Colonic mucosa (tissue), 4 donors: ENCODE data around the gene ROMO1. TPM values are rescaled to one million over a fixed set of nuclear protein-coding genes. Genes with fewer than 3 reads are reported as not detected.

ENCODE experiments used
- DNase-seq: peaks from one replicate; pipeline ENCODE4 v3.0.0-alpha.2; 2020
- H3K27ac ChIP-seq: fragments of 200-600 bp; one replicate; pipeline ENCODE4 v1.8.0; 2021
- H3K27me3 ChIP-seq: fragments of 200-600 bp; one replicate; pipeline ENCODE4 v1.8.0; 2021
- H3K36me3 ChIP-seq: fragments of 200-600 bp; one replicate; pipeline ENCODE4 v1.8.0; 2021
- H3K4me1 ChIP-seq: fragments of 200-600 bp; one replicate; pipeline ENCODE4 v1.8.0; 2021; ENCODE audit warnings: mild to moderate bottlenecking
- H3K4me3 ChIP-seq: fragments of 200-600 bp; one replicate; pipeline ENCODE4 v1.8.0; 2021
- H3K9ac ChIP-seq, 2 donors: one replicate each; pipeline ENCODE4 v1.7.0; 2013; ENCODE audit warnings: control low read depth in 2 of 2, low read depth in 2 of 2, low read length in 2 of 2
- H3K9me3 ChIP-seq: fragments of 200-600 bp; one replicate; pipeline ENCODE4 v1.8.0; 2021
- CTCF ChIP-seq: fragments of 200-600 bp; IDR thresholded peaks from one replicate; pipeline ENCODE4 v1.8.0; 2022; ENCODE audit warnings: antibody characterized with exemption, mild to moderate bottlenecking
- intact Hi-C: fragments of 100-400 bp; cut with DNase I; formaldehyde crosslinking; loops from one replicate; pipeline ENCODE4 v1.14.1; 2022
- total RNA-seq, 2 donors: library from RNA; stranded (reverse); fragmentation: NEBNext Ultra II Directional in 1 of 2; extraction: Animal tissue kit (Norgen Biotek cat#: 25700) in 1 of 2; gene quantifications; one replicate each; pipeline ENCODE4 v1.2.1, GENCODE V29; 2021
- donor health status: healthy.
- donor health status: DM: no; HTN: no; CAD: no.
- donor health status: DM: no; HTN: no; CAD: no.

Gene ROMO1
- total RNA-seq, 2 donors from 2014 or later, result 189 to 268 TPM

GRCh38 chr20:35669221-35669620 lies 30.0 kb upstream of the ROMO1 start:
- no peak overlapping the region for H3K4me3 ChIP-seq
- H3K27ac ChIP-seq, result no peak overlapping the region
- no peaks in the 10 kb centered on the region for H3K27me3 ChIP-seq
- H3K9me3 ChIP-seq, result no peaks in the 10 kb centered on the region
- no peaks in the 10 kb centered on the region for H3K4me1 ChIP-seq
- DNase-seq, result no peak
- TF ChIP-seq CTCF, result no peak
- intact Hi-C loops, result no loop called here
- peaks cover 9% of the 10 kb centered on the region for H3K36me3 ChIP-seq
- H3K9ac ChIP-seq, result no peak overlapping the region

- DNase-seq, result no peak
- Histone ChIP-seq H3K4me1 (no peaks in the 10 kb centered on the region), H3K36me3 (peaks cover 9% of the 10 kb centered on the region), H3K9ac (no peak overlapping the region), H3K9me3 (no peaks in the 10 kb centered on the region), H3K4me3 (no peak overlapping the region), H3K27me3 (no peaks in the 10 kb centered on the region), H3K27ac (no peak overlapping the region)
- no peak for TF ChIP-seq CTCF
- intact Hi-C loops, result no loop called here
Measured at GRCh38 chr20:35669681-35670080, 29.5 kb upstream of the ROMO1 start.

- Histone ChIP-seq H3K27me3 (no peaks in the 10 kb centered on the region), H3K9ac (no peak overlapping the region), H3K4me3 (no peak overlapping the region), H3K27ac (no peak overlapping the region), H3K36me3 (peaks cover 9% of the 10 kb centered on the region), H3K9me3 (no peaks in the 10 kb centered on the region), H3K4me1 (no peaks in the 10 kb centered on the region)
- DNase-seq, result no peak
- TF ChIP-seq CTCF, result no peak
- intact Hi-C loops, result no loop called here
Measured at GRCh38 chr20:35673884-35674283, 25.3 kb upstream of the ROMO1 start.

GRCh38 chr20:35674921-35675320 lies 24.3 kb upstream of the ROMO1 start:
- no peaks in the 10 kb centered on the region for H3K4me1 ChIP-seq
- H3K27ac ChIP-seq, result no peak overlapping the region
- H3K9me3 ChIP-seq, result no peaks in the 10 kb centered on the region
- no peak overlapping the region for H3K9ac ChIP-seq
- intact Hi-C loops, result no loop called here
- no peak overlapping the region for H3K4me3 ChIP-seq
- no peaks in the 10 kb centered on the region for H3K27me3 ChIP-seq
- peaks cover under 1% of the 10 kb centered on the region for H3K36me3 ChIP-seq
- DNase-seq, result no peak
- no peak for TF ChIP-seq CTCF

GRCh38 chr20:35680452-35681183 lies 18.6 kb upstream of the ROMO1 start:
- TF ChIP-seq CTCF, result no peak
- intact Hi-C loops, result no loop called here
- no peak for DNase-seq
- Histone ChIP-seq H3K27ac (no peak overlapping the region), H3K36me3 (no peaks in the 10 kb centered on the region), H3K4me3 (no peak overlapping the region), H3K9ac (no peak overlapping the region), H3K9me3 (no peaks in the 10 kb centered on the region), H3K27me3 (no peaks in the 10 kb centered on the region), H3K4me1 (no peaks in the 10 kb centered on the region)
